Type B pancreatic cell (in vitro differentiated cells): ENCODE measurements around the gene ZNF175. TPM values are rescaled to one million over a fixed set of nuclear protein-coding genes. Genes with fewer than 3 reads are reported as not detected.

ENCODE experiments used
- DNase-seq: peaks from one replicate; pipeline ENCODE4 v3.0.0; 2021; ENCODE audit warnings: mixed read lengths; ENCODE audit not compliant: unreplicated experiment; ENCODE audit errors: extremely low spot score
- H3K27ac Mint-ChIP-seq: 2 replicates; pipeline ENCODE4 v1.8.0; 2021; ENCODE audit warnings: mild to moderate bottlenecking, mixed read lengths
- H3K27me3 Mint-ChIP-seq: 2 replicates; pipeline ENCODE4 v1.8.0; 2021; ENCODE audit warnings: mixed read lengths
- H3K36me3 Mint-ChIP-seq: 2 replicates; pipeline ENCODE4 v1.8.0; 2021; ENCODE audit warnings: mixed read lengths
- H3K4me1 Mint-ChIP-seq: one replicate; pipeline ENCODE4 v1.8.0; 2021; ENCODE audit warnings: mixed read lengths; ENCODE audit not compliant: unreplicated experiment
- H3K4me3 Mint-ChIP-seq: 2 replicates; pipeline ENCODE4 v1.8.0; 2021; ENCODE audit warnings: mild to moderate bottlenecking, mixed read lengths
- H3K9me3 Mint-ChIP-seq: 2 replicates; pipeline ENCODE4 v1.8.0; 2021; ENCODE audit warnings: mixed read lengths
- CTCF ChIP-seq: fragments of 200-600 bp; sonication (generic); conservative IDR thresholded peaks from 2 replicates; pipeline ENCODE4 v1.5.0; 2021; ENCODE audit warnings: antibody characterized with exemption, mild to moderate bottlenecking
- total RNA-seq: library from RNA; stranded (reverse); gene quantifications from 2 replicates; pipeline ENCODE4 v1.2.1, GENCODE V29; 2021; ENCODE audit warnings: low replicate concordance

The ZNF175 gene
- total RNA-seq, 1 donor from 2014 or later = 14.0 TPM

- no peak for DNase-seq
- H3K4me3 Mint-ChIP-seq = no peak overlapping the region
- no peaks in the 10 kb centered on the region for H3K36me3 Mint-ChIP-seq
- no peaks in the 10 kb centered on the region for H3K9me3 Mint-ChIP-seq
- H3K27me3 Mint-ChIP-seq = peaks cover 11% of the 10 kb centered on the region
- H3K4me1 Mint-ChIP-seq = no peaks in the 10 kb centered on the region
- no peak overlapping the region for H3K27ac Mint-ChIP-seq
- no peak for TF ChIP-seq CTCF
Measured at GRCh38 chr19:51551673-51552432, 19.2 kb upstream of the ZNF175 start.

GRCh38 chr19:51552608-51552995, 18.5 kb upstream of the ZNF175 start:
- H3K4me1 Mint-ChIP-seq = no peaks in the 10 kb centered on the region
- no peaks in the 10 kb centered on the region for H3K36me3 Mint-ChIP-seq
- H3K27ac Mint-ChIP-seq = no peak overlapping the region
- peaks cover 12% of the 10 kb centered on the region for H3K27me3 Mint-ChIP-seq
- TF ChIP-seq CTCF = no peak
- DNase-seq = no peak
- no peak overlapping the region for H3K4me3 Mint-ChIP-seq
- no peaks in the 10 kb centered on the region for H3K9me3 Mint-ChIP-seq

GRCh38 chr19:51552996-51553725, 17.9 kb upstream of the ZNF175 start:
- DNase-seq = peak; percentile 83
- Mint-ChIP-seq H3K4me1 (no peaks in the 10 kb centered on the region), H3K27me3 (peaks cover 12% of the 10 kb centered on the region), H3K36me3 (no peaks in the 10 kb centered on the region), H3K9me3 (no peaks in the 10 kb centered on the region), H3K27ac (no peak overlapping the region), H3K4me3 (no peak overlapping the region)
- TF ChIP-seq CTCF = no peak

- no peak overlapping the region for H3K27ac Mint-ChIP-seq
- H3K4me3 Mint-ChIP-seq = no peak overlapping the region
- no peaks in the 10 kb centered on the region for H3K36me3 Mint-ChIP-seq
- DNase-seq = no peak
- TF ChIP-seq CTCF = no peak
- no peaks in the 10 kb centered on the region for H3K4me1 Mint-ChIP-seq
- H3K27me3 Mint-ChIP-seq = peaks cover 20% of the 10 kb centered on the region
- no peaks in the 10 kb centered on the region for H3K9me3 Mint-ChIP-seq
Measured at GRCh38 chr19:51559240-51559639, 11.8 kb upstream of the ZNF175 start.

- Mint-ChIP-seq H3K9me3 (no peaks in the 10 kb centered on the region), H3K27me3 (peaks cover 23% of the 10 kb centered on the region), H3K4me1 (no peaks in the 10 kb centered on the region), H3K27ac (no peak overlapping the region), H3K36me3 (no peaks in the 10 kb centered on the region), H3K4me3 (no peak overlapping the region)
- TF ChIP-seq CTCF = no peak
- no peak for DNase-seq
Measured at GRCh38 chr19:51560339-51560738, 10.7 kb upstream of the ZNF175 start.
